ENCODE measurements around the gene ABHD6. TPM values are rescaled to one million over a fixed set of nuclear protein-coding genes. Genes with fewer than 3 reads are reported as not detected.

Gene ABHD6
- total RNA-seq, 1 donor from 2014 or later: 2.4 TPM

DNA sequence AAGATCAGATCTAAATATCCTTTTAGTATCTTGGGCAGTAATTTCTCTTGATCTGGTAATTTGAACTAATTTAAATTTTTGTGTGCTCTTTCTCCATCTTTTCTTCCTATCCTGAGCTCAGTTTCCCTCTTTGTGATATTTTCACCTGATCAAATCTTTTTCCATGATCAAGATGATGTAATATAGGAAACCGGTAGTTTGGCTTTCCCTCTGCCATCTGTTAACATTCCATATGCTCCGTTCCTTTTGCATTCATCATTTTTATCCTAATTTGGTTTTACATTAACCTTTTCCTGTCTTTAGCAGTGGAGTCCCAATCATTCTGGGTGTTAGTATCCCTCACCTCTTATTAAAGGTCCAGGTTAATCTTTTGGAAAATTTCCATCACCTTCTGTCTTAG is 5.9 kb upstream of the ABHD6 start:
- no peak overlapping the region for H3K4me3 ChIP-seq (ENCODE audit: low read depth, low read length)
- TF ChIP-seq, protein P1, sequence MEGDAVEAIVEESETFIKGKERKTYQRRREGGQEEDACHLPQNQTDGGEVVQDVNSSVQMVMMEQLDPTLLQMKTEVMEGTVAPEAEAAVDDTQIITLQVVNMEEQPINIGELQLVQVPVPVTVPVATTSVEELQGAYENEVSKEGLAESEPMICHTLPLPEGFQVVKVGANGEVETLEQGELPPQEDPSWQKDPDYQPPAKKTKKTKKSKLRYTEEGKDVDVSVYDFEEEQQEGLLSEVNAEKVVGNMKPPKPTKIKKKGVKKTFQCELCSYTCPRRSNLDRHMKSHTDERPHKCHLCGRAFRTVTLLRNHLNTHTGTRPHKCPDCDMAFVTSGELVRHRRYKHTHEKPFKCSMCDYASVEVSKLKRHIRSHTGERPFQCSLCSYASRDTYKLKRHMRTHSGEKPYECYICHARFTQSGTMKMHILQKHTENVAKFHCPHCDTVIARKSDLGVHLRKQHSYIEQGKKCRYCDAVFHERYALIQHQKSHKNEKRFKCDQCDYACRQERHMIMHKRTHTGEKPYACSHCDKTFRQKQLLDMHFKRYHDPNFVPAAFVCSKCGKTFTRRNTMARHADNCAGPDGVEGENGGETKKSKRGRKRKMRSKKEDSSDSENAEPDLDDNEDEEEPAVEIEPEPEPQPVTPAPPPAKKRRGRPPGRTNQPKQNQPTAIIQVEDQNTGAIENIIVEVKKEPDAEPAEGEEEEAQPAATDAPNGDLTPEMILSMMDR (conservative IDR thresholded peaks at IDR 0.05; ENCODE audit: low read depth, low read length): no peak
- no peak for DNase-seq (ENCODE audit: low read depth)

- TF ChIP-seq, protein P1 (conservative IDR thresholded peaks at IDR 0.05; ENCODE audit: low read depth, low read length): no peak
- no peak overlapping the region for H3K4me3 ChIP-seq (ENCODE audit: low read depth, low read length)
- DNase-seq (ENCODE audit: low read depth): no peak
Measured at GRCh38 chr3:58234516-58234931, 3.1 kb upstream of the ABHD6 start.

DNA sequence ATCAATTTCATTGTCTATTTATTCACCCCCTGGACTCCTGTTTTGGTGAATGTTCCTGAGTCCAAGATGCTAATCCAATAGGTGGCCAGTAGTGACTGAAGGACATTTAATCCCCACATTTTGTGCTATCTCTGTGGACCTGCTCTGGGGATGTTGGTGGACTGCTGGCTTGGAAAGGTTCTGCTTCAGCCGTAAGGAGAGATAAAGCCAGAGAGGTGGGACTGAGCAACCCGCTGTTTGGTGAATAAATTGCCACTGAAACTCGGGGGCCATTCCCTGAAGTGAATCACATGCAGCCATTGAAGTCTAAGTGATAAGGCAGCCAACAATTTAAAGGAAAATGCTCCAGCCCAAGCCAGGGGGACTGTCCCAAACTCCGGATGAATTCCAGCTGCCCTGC is 1.6 kb upstream of the ABHD6 start:
- H3K4me3 ChIP-seq (ENCODE audit: low read depth, low read length): no peak overlapping the region
- TF ChIP-seq, protein P1 (conservative IDR thresholded peaks at IDR 0.05; ENCODE audit: low read depth, low read length): no peak
- DNase-seq (ENCODE audit: low read depth): no peak

GRCh38 chr3:58236527-58237237 is 910 bp upstream of the ABHD6 start:
- peak overlapping the region; percentile 97 for H3K4me3 ChIP-seq (ENCODE audit: low read depth, low read length)
- DNase-seq (ENCODE audit: low read depth): no peak
- TF ChIP-seq, protein P1 (conservative IDR thresholded peaks at IDR 0.05; ENCODE audit: low read depth, low read length): no peak

GRCh38 chr3:58237941-58238681 is 519 bp downstream of the ABHD6 start:
- H3K4me3 ChIP-seq (ENCODE audit: low read depth, low read length): peak overlapping the region; percentile 97
- TF ChIP-seq, protein P1 (conservative IDR thresholded peaks at IDR 0.05; ENCODE audit: low read depth, low read length): no peak
- no peak for DNase-seq (ENCODE audit: low read depth)

- no peak for DNase-seq (ENCODE audit: low read depth)
- TF ChIP-seq, protein P1 (conservative IDR thresholded peaks at IDR 0.05; ENCODE audit: low read depth, low read length): no peak
- H3K4me3 ChIP-seq (ENCODE audit: low read depth, low read length): peak overlapping the region; percentile 97
Measured at GRCh38 chr3:58238830-58239229, 1.2 kb downstream of the ABHD6 start.

All from epithelial cell of proximal tubule (primary cell).